ENCODE data around the gene GAST. TPM values are rescaled to one million over a fixed set of nuclear protein-coding genes. Genes with fewer than 3 reads are reported as not detected.
"Not testable (repeated sequence)": the region's sequence is repeated elsewhere in the genome, so short reads cannot be mapped to it uniquely, and the experiment has no call there.

Gene GAST
- total RNA-seq, 4 donors from 2014 or later, result not detected

GRCh38 chr17:41667280-41668041, 44.7 kb upstream of the GAST start:
- intact Hi-C loops (cut with DNase I; ENCODE audit: low total_unique reads), result loop anchor here (2.0 to 5.0 kb wide), 4 partner anchors 21 to 865 kb away; partner anchors contain the start of gene EIF1
- peak overlapping the region in 2 of 4 donors; percentile 63 to 71 for H3K4me3 ChIP-seq

DNA sequence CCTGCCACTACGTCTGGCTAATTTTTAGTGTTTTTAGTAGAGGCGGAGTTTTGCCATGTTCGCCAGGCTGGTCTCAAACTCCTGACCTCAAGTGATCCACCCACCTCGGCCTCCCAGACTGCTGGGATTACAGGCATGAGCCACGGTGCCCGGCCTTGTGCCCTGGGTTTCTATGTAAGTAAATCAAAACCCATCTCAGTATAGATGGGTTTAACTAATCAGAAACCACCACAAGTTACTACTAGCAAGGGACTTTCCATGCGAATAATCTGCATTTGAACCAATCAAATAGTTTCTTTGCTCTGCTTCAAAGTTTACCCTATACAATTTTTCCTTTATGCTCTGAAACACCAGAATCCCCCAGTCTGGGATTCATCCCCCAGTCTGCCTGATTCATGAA, 40.0 kb upstream of the GAST start:
- no peak for DNase-seq
- H3K9me3 ChIP-seq, result no peaks in the 10 kb centered on the region
- in situ Hi-C loops (cut with MboI; ENCODE audit: low sequenced_read_pairs in 4 of 4), result loop anchor here in 2 of 4 donors (10.0 to 25.0 kb wide), 3 partner anchors 857 to 1060 kb away; partner anchors contain the start of gene KRT10 (in 1 of the 2)

More at GRCh38 chr17:41667280-41668041, 44.7 kb upstream of the GAST start:
- H3K9me3 ChIP-seq, result no peaks in the 10 kb centered on the region
- DNase-seq (no peak), ATAC-seq (peak in 1 of 2 donors; percentile 4)
- no peaks in the 10 kb centered on the region for H3K36me3 ChIP-seq
- TF ChIP-seq POLR2A (IDR thresholded peaks at IDR 0.05) (no peak), CTCF (IDR thresholded peaks at IDR 0.05 in 4 of 5, conservative IDR thresholded peaks at IDR 0.05 in 1 of 5) (peak in 1 of 5 experiments; percentile 41)
- H3K27me3 ChIP-seq, result no peaks in the 10 kb centered on the region
- in situ Hi-C loops (cut with MboI; ENCODE audit: low sequenced_read_pairs in 4 of 4), result loop anchor here (5.0 to 25.0 kb wide), 7 partner anchors 113 to 1055 kb away; partner anchors contain the start of gene KRT10 (in 1 of the 4)
- H3K27ac ChIP-seq, result peak overlapping the region; percentile 77 to 86 (median 82)
- H3K4me1 ChIP-seq, result peaks cover 0 to 21% of the 10 kb centered on the region in 2 donors

DNA sequence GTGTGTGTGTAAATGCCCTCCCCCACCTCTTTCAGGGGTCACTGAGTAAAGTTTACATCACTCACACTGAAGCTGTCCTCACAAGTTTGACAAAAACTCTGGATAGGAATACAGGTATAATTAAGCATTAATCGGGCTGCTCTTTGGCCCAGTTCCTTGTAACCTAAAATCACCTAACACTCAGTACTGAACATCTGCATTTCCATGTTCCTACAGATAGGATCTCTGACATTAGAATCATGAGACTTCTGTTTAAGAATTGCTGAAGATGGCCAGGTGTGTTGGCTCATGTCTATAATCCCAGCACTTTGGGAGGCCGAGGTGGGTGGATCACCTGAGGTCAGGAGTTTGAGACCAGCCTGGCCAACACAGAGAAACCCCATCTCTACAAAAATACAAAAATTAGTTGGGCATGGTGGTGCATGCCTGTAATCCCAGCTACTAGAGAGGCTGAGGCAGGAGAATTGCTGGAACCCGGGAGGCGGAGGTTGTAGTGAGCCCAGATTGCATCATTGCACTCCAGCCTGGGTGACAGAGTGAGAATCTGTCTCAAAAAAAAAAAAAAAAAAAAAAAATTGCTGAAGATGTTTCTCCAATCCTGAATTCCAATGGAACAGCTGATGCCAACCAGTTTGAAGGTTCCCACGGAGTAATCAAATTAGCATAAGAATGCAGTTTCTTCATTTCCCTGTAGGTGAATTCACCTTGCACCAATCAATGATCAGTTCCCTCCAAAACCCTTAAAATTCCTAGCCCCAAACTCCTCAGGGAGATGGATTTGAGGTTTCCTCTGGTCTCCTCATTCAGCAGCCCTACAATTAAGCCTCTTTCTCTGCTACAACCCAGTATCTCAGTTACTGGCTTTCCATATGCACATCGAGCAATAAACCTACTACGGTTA, 36.7 kb upstream of the GAST start:
- in situ Hi-C loops (cut with MboI; ENCODE audit: low sequenced_read_pairs in 4 of 4), result loop anchor here in 1 of 4 donors (10.0 kb wide), 1 partner anchor 861 kb away; no protein-coding TSS in a partner anchor
- H3K27ac ChIP-seq; ATAC-seq; H3K27me3 ChIP-seq; DNase-seq; H3K4me3 ChIP-seq; H3K4me1 ChIP-seq; H3K9me3 ChIP-seq; H3K36me3 ChIP-seq; intact Hi-C loops (cut with DNase I; ENCODE audit: low total_unique reads): not testable (repeated sequence)

More for the DNA sequence above, 40.0 kb upstream of the GAST start:
- Histone ChIP-seq H3K36me3 (no peaks in the 10 kb centered on the region), H3K27ac (no peak overlapping the region), H3K4me1 (peaks cover 0 to 3% of the 10 kb centered on the region in 2 donors), H3K4me3 (no peak overlapping the region), H3K27me3 (peaks cover 0 to 4% (median 0%) of the 10 kb centered on the region in 3 donors)
- TF ChIP-seq POLR2A (IDR thresholded peaks at IDR 0.05), result no peak
- no peak for TF ChIP-seq CTCF (IDR thresholded peaks at IDR 0.05 in 4 of 5, conservative IDR thresholded peaks at IDR 0.05 in 1 of 5)
- intact Hi-C loops (cut with DNase I; ENCODE audit: low total_unique reads), result no loop called here
- ATAC-seq, result no peak

- no peak for TF ChIP-seq CTCF (IDR thresholded peaks at IDR 0.05 in 4 of 5, conservative IDR thresholded peaks at IDR 0.05 in 1 of 5)
- no peak for TF ChIP-seq POLR2A (IDR thresholded peaks at IDR 0.05)
- DNase-seq (no peak), ATAC-seq (no peak)
- no peaks in the 10 kb centered on the region for H3K36me3 ChIP-seq
- H3K9me3 ChIP-seq, result no peaks in the 10 kb centered on the region
- H3K27ac ChIP-seq, result no peak overlapping the region
- peaks cover 0 to 4% (median 0%) of the 10 kb centered on the region in 3 donors for H3K27me3 ChIP-seq
- no peaks in the 10 kb centered on the region for H3K4me1 ChIP-seq
- in situ Hi-C loops (cut with MboI; ENCODE audit: low sequenced_read_pairs in 4 of 4), result loop anchor here in 1 of 4 donors (10.0 kb wide), 1 partner anchor 861 kb away; no protein-coding TSS in a partner anchor
- no peak overlapping the region for H3K4me3 ChIP-seq
- intact Hi-C loops (cut with DNase I; ENCODE audit: low total_unique reads), result no loop called here
These were observed 36.1 kb upstream of the GAST start for GRCh38 chr17:41676058-41676419.

Measured in gastrocnemius medialis (tissue), 4 donors.